ENCODE data around the gene RAD51B. TPM values are rescaled to one million over a fixed set of nuclear protein-coding genes. Genes with fewer than 3 reads are reported as not detected.

Gene RAD51B
- total RNA-seq, 4 donors from 2014 or later: 19.6 to 39.7 (median 25.4) TPM

GRCh38 chr14:68013326-68013725 lies 193.7 kb downstream of the RAD51B start:
- Histone ChIP-seq H3K27me3 (no peaks in the 10 kb centered on the region), H3K4me3 (no peak overlapping the region), H3K27ac (no peak overlapping the region), H3K4me1 (peaks cover 27% of the 10 kb centered on the region), H3K9me3 (no peaks in the 10 kb centered on the region), H3K36me3 (no peaks in the 10 kb centered on the region)
- DNase-seq (ENCODE audit: low spot score in 2 of 2): no peak
- 66% methylated on average over 2 of the region's 2 CpGs for WGBS
- TF ChIP-seq CTCF (IDR thresholded peaks at IDR 0.05) (no peak), EP300 (IDR thresholded peaks at IDR 0.05) (no peak), POLR2A (IDR thresholded peaks at IDR 0.05) (no peak), POLR2AphosphoS5 (IDR thresholded peaks at IDR 0.05) (no peak)

GRCh38 chr14:68014771-68015170 lies 195.2 kb downstream of the RAD51B start:
- H3K9me3 ChIP-seq: no peaks in the 10 kb centered on the region
- H3K27ac ChIP-seq: no peak overlapping the region
- 73% methylated on average over 2 of the region's 2 CpGs for WGBS
- DNase-seq (ENCODE audit: low spot score in 2 of 2): no peak
- no peaks in the 10 kb centered on the region for H3K36me3 ChIP-seq
- no peak overlapping the region for H3K4me3 ChIP-seq
- no peaks in the 10 kb centered on the region for H3K27me3 ChIP-seq
- H3K4me1 ChIP-seq: peaks cover 27% of the 10 kb centered on the region
- no peak for TF ChIP-seq CTCF (IDR thresholded peaks at IDR 0.05)
- no peak for TF ChIP-seq POLR2A (IDR thresholded peaks at IDR 0.05)
- TF ChIP-seq EP300 (IDR thresholded peaks at IDR 0.05): no peak
- TF ChIP-seq POLR2AphosphoS5 (IDR thresholded peaks at IDR 0.05): no peak

- WGBS: 85% methylated on average over 12 of the region's 12 CpGs
- Histone ChIP-seq H3K27ac (no peak overlapping the region), H3K36me3 (no peaks in the 10 kb centered on the region), H3K27me3 (no peaks in the 10 kb centered on the region), H3K4me3 (no peak overlapping the region), H3K9me3 (no peaks in the 10 kb centered on the region), H3K4me1 (peaks cover 27% of the 10 kb centered on the region)
- TF ChIP-seq CTCF (IDR thresholded peaks at IDR 0.05) (no peak), POLR2A (IDR thresholded peaks at IDR 0.05) (no peak), POLR2AphosphoS5 (IDR thresholded peaks at IDR 0.05) (no peak), EP300 (IDR thresholded peaks at IDR 0.05) (no peak)
- no peak for DNase-seq (ENCODE audit: low spot score in 2 of 2)
Measured at GRCh38 chr14:68015356-68016254, 196.0 kb downstream of the RAD51B start.

- TF ChIP-seq EP300 (IDR thresholded peaks at IDR 0.05) (no peak), CTCF (IDR thresholded peaks at IDR 0.05) (no peak), POLR2A (IDR thresholded peaks at IDR 0.05) (no peak), POLR2AphosphoS5 (IDR thresholded peaks at IDR 0.05) (no peak)
- no peaks in the 10 kb centered on the region for H3K36me3 ChIP-seq
- no peaks in the 10 kb centered on the region for H3K9me3 ChIP-seq
- no peak for DNase-seq (ENCODE audit: low spot score in 2 of 2)
- H3K4me1 ChIP-seq: peaks cover 25% of the 10 kb centered on the region
- H3K27ac ChIP-seq: no peak overlapping the region
- H3K4me3 ChIP-seq: no peak overlapping the region
- H3K27me3 ChIP-seq: no peaks in the 10 kb centered on the region
Measured at GRCh38 chr14:68016255-68016914, 196.8 kb downstream of the RAD51B start.

GRCh38 chr14:68018598-68018997 lies 199.0 kb downstream of the RAD51B start:
- no peaks in the 10 kb centered on the region for H3K9me3 ChIP-seq
- peaks cover 6% of the 10 kb centered on the region for H3K4me1 ChIP-seq
- no peak overlapping the region for H3K4me3 ChIP-seq
- no peaks in the 10 kb centered on the region for H3K27me3 ChIP-seq
- H3K27ac ChIP-seq: no peak overlapping the region
- no peak for DNase-seq (ENCODE audit: low spot score in 2 of 2)
- WGBS: 63% methylated on average over 1 of the region's 1 CpG
- H3K36me3 ChIP-seq: no peaks in the 10 kb centered on the region
- TF ChIP-seq EP300 (IDR thresholded peaks at IDR 0.05) (no peak), POLR2AphosphoS5 (IDR thresholded peaks at IDR 0.05) (no peak), CTCF (IDR thresholded peaks at IDR 0.05) (no peak), POLR2A (IDR thresholded peaks at IDR 0.05) (no peak)
